IPS-18a (cell line): ENCODE results near the gene KDM2B.
"Not testable (repeated sequence)": the region's sequence is repeated elsewhere in the genome, so short reads cannot be mapped to it uniquely, and the experiment has no call there.

Source experiments
- H3K27ac ChIP-seq: one replicate; pipeline ENCODE4 v1.5.1; 2013; ENCODE audit warnings: low read length
- H3K27me3 ChIP-seq: one replicate; pipeline ENCODE4 v1.6.1; 2013; ENCODE audit warnings: mild to moderate bottlenecking, low read length; ENCODE audit not compliant: control insufficient read depth, insufficient read depth
- H3K36me3 ChIP-seq: one replicate; pipeline ENCODE4 v1.6.1; 2013; ENCODE audit warnings: low read depth, low read length; ENCODE audit not compliant: control insufficient read depth
- H3K4me1 ChIP-seq: one replicate; pipeline ENCODE4 v1.6.1; 2013; ENCODE audit warnings: low read depth, low read length; ENCODE audit not compliant: control insufficient read depth
- H3K4me3 ChIP-seq: one replicate; pipeline ENCODE4 v1.5.1; 2013; ENCODE audit warnings: low read length
- H3K9ac ChIP-seq: one replicate; pipeline ENCODE4 v1.6.1; 2013; ENCODE audit warnings: mild to moderate bottlenecking, low read length, moderate library complexity
- H3K9me3 ChIP-seq: one replicate; pipeline ENCODE4 v1.6.1; 2013; ENCODE audit warnings: low read depth, low read length; ENCODE audit not compliant: control insufficient read depth

KDM2B gene

DNA sequence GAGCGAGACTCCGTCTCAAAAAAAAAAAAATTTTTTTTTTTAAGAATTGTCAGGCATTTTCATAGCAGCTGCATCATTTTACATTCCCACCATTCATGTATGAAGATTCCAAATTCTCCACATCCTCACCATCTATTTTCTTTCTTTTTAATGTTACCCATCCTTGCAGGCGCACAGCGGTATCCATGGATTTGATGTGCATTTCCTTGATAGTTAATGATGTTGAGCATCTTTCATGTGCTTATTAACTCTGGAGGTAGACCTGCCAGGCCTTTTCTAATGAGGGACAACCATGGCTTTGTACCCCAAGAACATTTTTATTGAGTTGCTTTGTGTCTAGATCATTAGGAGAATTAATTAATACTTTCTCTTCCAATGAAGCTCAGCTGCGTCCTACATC lies 182.5 kb downstream of the KDM2B start:
- Histone ChIP-seq H3K27me3 (no peaks in the 10 kb centered on the region), H3K36me3 (peaks cover 3% of the 10 kb centered on the region), H3K4me1 (no peaks in the 10 kb centered on the region), H3K4me3 (peak overlapping the region; percentile 97), H3K9me3 (no peaks in the 10 kb centered on the region), H3K27ac (no peak overlapping the region), H3K9ac (no peak overlapping the region)

DNA sequence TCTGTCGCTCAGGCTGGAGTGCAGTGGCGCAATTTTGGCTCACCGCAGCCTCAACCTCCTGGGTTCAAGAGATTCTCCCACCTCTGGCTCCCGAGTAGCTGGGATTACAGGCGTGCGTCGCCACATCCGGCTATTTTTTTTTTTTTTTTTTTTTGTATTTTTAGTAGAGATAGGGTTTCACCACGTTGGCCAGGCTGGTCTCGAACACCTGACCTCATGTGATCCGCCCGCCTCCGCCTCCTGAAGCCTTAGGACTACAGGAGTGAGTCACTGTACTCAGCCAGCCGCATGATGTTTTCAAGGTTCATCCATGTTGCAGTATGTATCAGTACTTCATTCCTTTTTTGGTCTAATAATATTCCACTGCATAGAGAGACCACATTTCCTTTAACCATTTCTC lies 183.3 kb downstream of the KDM2B start:
- peaks cover under 1% of the 10 kb centered on the region for H3K36me3 ChIP-seq
- H3K9ac ChIP-seq = no peak overlapping the region
- no peaks in the 10 kb centered on the region for H3K27me3 ChIP-seq
- H3K4me1 ChIP-seq = no peaks in the 10 kb centered on the region
- H3K27ac ChIP-seq = no peak overlapping the region
- no peaks in the 10 kb centered on the region for H3K9me3 ChIP-seq
- H3K4me3 ChIP-seq = no peak overlapping the region

DNA sequence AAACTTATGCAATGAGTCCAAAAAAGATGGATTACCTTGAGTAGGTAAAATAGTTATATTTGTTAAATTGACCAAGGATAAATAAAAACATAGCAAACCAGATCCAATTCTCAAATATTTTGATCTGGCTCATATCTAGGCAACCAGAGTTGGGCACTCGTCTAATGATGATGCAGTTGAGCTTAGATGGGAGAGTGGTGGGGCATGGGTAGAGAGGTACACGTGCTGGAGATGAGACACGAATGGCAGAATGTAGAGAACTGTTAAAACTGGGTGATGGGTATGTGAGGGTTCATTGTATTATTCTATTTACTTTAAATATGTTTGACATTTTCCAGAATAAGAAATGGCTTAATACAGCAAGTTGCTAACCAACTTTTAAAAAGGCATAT lies 188.5 kb downstream of the KDM2B start:
- Histone ChIP-seq H3K9ac (no peak overlapping the region), H3K27me3 (no peaks in the 10 kb centered on the region), H3K9me3 (no peaks in the 10 kb centered on the region), H3K4me3 (no peak overlapping the region), H3K27ac (no peak overlapping the region), H3K4me1 (no peaks in the 10 kb centered on the region), H3K36me3 (no peaks in the 10 kb centered on the region)

DNA sequence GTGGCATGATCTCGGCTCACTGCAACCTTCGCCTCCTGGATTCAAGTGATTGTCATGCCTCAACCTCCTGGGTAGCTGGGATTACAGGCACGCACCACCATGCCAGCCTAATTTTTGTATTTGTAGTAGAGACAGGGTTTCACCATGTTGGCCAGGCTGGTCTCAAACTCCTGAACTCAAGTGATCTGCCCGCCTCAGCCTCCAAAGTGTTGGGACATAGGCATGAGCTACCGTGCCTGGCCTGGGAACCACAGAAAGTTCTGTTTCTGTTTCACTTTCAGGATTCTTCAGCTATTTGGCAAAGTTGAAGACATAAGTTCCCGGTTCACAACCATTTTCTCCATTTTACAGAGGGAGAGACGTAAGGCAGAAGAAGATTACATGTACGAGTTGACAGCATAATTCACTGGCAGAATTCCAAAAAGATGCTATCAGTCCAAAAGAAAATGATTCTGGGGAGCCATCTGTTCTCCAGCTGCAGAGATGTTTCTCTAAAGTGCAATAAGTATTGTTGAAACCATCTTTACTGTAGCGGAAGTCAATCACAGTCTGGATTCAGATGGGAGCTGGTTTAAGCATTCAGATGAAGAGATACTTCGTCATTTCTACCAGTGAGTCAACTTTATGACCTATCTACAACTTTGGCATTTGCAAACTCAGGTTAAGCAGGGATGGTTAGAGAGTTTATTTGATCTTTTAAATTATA lies 189.1 kb downstream of the KDM2B start:
- H3K9me3 ChIP-seq = no peaks in the 10 kb centered on the region
- H3K27ac ChIP-seq = no peak overlapping the region
- H3K27me3 ChIP-seq = no peaks in the 10 kb centered on the region
- no peak overlapping the region for H3K9ac ChIP-seq
- no peaks in the 10 kb centered on the region for H3K36me3 ChIP-seq
- H3K4me3 ChIP-seq = no peak overlapping the region
- no peaks in the 10 kb centered on the region for H3K4me1 ChIP-seq

DNA sequence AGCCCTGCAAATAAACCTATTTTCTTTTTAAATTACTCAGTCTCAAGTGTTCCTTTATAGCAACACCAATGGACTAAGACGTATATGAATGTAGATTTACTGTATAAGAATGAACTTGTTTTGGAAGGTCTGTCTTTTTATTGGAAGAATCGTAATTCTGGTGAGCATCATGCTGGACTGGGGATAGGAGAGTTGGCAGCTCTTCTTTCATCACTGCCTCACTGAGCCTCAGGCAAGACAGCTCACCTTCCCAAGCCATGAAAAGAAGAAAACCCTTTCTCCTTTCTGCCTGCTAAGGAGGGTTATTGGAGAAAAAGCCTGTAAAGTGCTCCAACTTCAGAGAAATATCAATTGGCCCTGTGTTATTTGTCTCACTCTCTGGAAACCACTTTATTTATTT lies 190.0 kb downstream of the KDM2B start:
- no peak overlapping the region for H3K27ac ChIP-seq
- no peaks in the 10 kb centered on the region for H3K36me3 ChIP-seq
- no peak overlapping the region for H3K4me3 ChIP-seq
- no peaks in the 10 kb centered on the region for H3K27me3 ChIP-seq
- no peaks in the 10 kb centered on the region for H3K9me3 ChIP-seq
- H3K4me1 ChIP-seq = no peaks in the 10 kb centered on the region
- no peak overlapping the region for H3K9ac ChIP-seq

DNA sequence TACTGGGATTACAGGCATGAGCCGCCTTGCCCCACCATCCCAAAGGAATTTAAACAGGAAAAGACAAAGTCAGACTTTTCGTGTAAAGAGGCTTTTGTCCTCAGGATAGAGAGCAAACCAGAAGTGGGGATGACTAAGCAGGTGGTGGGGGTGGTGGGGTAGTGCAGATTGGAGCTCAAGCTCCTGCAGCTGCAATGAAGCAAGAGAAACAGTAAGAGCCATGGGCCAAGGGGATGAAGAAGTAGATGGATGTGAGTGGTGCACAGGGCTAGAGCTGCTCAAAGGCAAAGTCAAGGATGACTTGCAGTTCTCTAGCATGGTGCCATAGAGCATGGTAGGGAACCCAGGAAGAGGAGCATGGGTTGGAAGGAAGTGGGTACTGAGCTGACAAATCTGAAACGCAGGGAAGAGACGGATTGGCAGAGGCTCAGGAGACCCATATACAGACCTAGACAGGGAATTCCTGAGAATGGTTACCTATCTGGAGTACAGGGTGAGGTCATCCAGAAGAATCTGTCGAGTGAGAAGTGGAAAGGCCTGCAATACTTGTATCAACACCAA lies 192.3 kb downstream of the KDM2B start:
- Histone ChIP-seq H3K27me3 (no peaks in the 10 kb centered on the region), H3K27ac (no peak overlapping the region), H3K9ac (no peak overlapping the region), H3K36me3 (no peaks in the 10 kb centered on the region), H3K4me1 (no peaks in the 10 kb centered on the region), H3K4me3 (no peak overlapping the region), H3K9me3 (no peaks in the 10 kb centered on the region)

DNA sequence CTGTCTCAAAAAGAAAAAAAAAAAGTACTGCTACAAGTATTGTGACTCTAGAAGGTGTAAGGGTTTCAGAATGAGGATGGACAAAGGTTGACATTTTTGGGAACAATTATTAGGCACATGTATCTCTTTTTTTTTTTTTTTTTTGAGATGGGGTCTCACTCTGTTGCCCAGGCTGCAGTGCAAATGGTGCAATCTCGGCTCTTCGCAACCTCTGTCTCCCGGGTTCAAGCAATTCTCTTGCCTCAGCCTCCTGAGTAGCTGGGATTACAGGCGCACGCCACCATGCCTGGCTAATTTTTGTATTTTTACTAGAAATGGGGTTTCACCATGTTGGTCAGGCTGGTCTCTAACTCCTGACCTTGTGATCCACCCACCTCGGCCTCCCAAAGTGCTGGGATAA lies 195.9 kb downstream of the KDM2B start:
- not testable (repeated sequence) for H3K27ac ChIP-seq, H3K27me3 ChIP-seq, H3K4me1 ChIP-seq

GRCh38 chr12:121383601-121384021 lies 197.2 kb downstream of the KDM2B start:
- Histone ChIP-seq H3K9ac (no peak overlapping the region), H3K4me1 (no peaks in the 10 kb centered on the region), H3K27me3 (no peaks in the 10 kb centered on the region), H3K36me3 (no peaks in the 10 kb centered on the region), H3K27ac (no peak overlapping the region), H3K9me3 (no peaks in the 10 kb centered on the region), H3K4me3 (no peak overlapping the region)

More for the DNA sequence above, 195.9 kb downstream of the KDM2B start:
- not testable (repeated sequence) for H3K9ac ChIP-seq, H3K4me3 ChIP-seq, H3K36me3 ChIP-seq, H3K9me3 ChIP-seq

GRCh38 chr12:121379945-121380344 lies 200.9 kb downstream of the KDM2B start:
- no peaks in the 10 kb centered on the region for H3K27me3 ChIP-seq
- H3K4me1 ChIP-seq = no peaks in the 10 kb centered on the region
- H3K9ac ChIP-seq = no peak overlapping the region
- H3K36me3 ChIP-seq = no peaks in the 10 kb centered on the region
- no peaks in the 10 kb centered on the region for H3K9me3 ChIP-seq
- H3K27ac ChIP-seq = no peak overlapping the region
- H3K4me3 ChIP-seq = no peak overlapping the region
